Measurements from ENCODE around the gene HSPA1B. TPM values are rescaled to one million over a fixed set of nuclear protein-coding genes. Genes with fewer than 3 reads are reported as not detected.

The HSPA1B gene
- total RNA-seq, 2 experiments from 2014 or later = 44.0 to 47.2 TPM

Other genes with a start within 250 kb of the HSPA1B start
- 100 to 1,000 TPM; 585 to 747 TPM for gene LTB, start 245.3 kb upstream of the HSPA1B start, total RNA-seq
- 10 to 100 TPM; 33.3 to 36.8 TPM for gene LST1, start 241.5 kb upstream of the HSPA1B start, total RNA-seq
- 10 to 100 TPM; 20.0 to 23.8 TPM for gene NCR3, start 234.7 kb upstream of the HSPA1B start, total RNA-seq
- gene AIF1, start 212.5 kb upstream of the HSPA1B start, total RNA-seq = 10 to 100 TPM; 48.0 to 54.2 TPM
- gene PRRC2A, start 207.0 kb upstream of the HSPA1B start, total RNA-seq = 100 to 1,000 TPM; 240 to 246 TPM
- gene BAG6, start 175.1 kb upstream of the HSPA1B start, total RNA-seq = 100 to 1,000 TPM; 268 to 286 TPM
- 1 to 10 TPM; 3.9 to 4.5 TPM for gene APOM, start 171.8 kb upstream of the HSPA1B start, total RNA-seq
- 10 to 100 TPM; 20.2 to 20.9 TPM for gene C6orf47, start 167.0 kb upstream of the HSPA1B start, total RNA-seq
- 10 to 100 TPM; 34.4 to 42.9 TPM for gene GPANK1, start 162.7 kb upstream of the HSPA1B start, total RNA-seq
- gene CSNK2B, start 161.7 kb upstream of the HSPA1B start, total RNA-seq = 100 to 1,000 TPM; 218 to 273 TPM
- 10 to 100 TPM; 26.0 to 27.4 TPM for gene LY6G5B, start 157.8 kb upstream of the HSPA1B start, total RNA-seq
- 1 to 10 TPM; 1.7 to 2.1 TPM for gene LY6G5C, start 146.7 kb upstream of the HSPA1B start, total RNA-seq
- 10 to 100 TPM; 47.2 to 54.1 TPM for gene ABHD16A, start 124.4 kb upstream of the HSPA1B start, total RNA-seq
- not detected for gene LY6G6F, start 120.9 kb upstream of the HSPA1B start, total RNA-seq
- not detected for gene LY6G6D, start 112.4 kb upstream of the HSPA1B start, total RNA-seq
- gene LY6G6C, start 106.0 kb upstream of the HSPA1B start, total RNA-seq = not detected
- gene MPIG6B, start 104.4 kb upstream of the HSPA1B start, total RNA-seq = under 1 TPM; 0.15 to 0.19 TPM
- gene DDAH2, start 98.4 kb upstream of the HSPA1B start, total RNA-seq = 10 to 100 TPM; 13.3 to 15.4 TPM
- gene CLIC1, start 91.2 kb upstream of the HSPA1B start, total RNA-seq = 100 to 1,000 TPM; 525 to 561 TPM
- gene MSH5, start 87.7 kb upstream of the HSPA1B start, total RNA-seq = 10 to 100 TPM; 56.1 to 58.0 TPM
- 10 to 100 TPM in 1 of 2 experiments, 1 to 10 TPM in 1; 9.8 to 12.0 TPM for gene SAPCD1, start 65.1 kb upstream of the HSPA1B start, total RNA-seq
- gene VWA7, start 50.4 kb upstream of the HSPA1B start, total RNA-seq = 1 to 10 TPM; 5.2 to 5.4 TPM
- gene VARS1, start 32.0 kb upstream of the HSPA1B start, total RNA-seq = 100 to 1,000 TPM in 1 of 2 experiments, 10 to 100 TPM in 1; 85.0 to 100 TPM
- 100 to 1,000 TPM; 103 to 109 TPM for gene LSM2, start 20.8 kb upstream of the HSPA1B start, total RNA-seq
- 1 to 10 TPM; 3.3 to 3.5 TPM for gene HSPA1L, start 12.5 kb upstream of the HSPA1B start, total RNA-seq
- gene HSPA1A, start 12.2 kb upstream of the HSPA1B start, total RNA-seq = 10 to 100 TPM; 89.8 to 92.7 TPM
- 10 to 100 TPM; 16.7 to 17.0 TPM for gene NEU1, start 35.1 kb downstream of the HSPA1B start, total RNA-seq
- under 1 TPM in 1 of 2 experiments, not detected in 1; 0.15 TPM for gene SLC44A4, start 51.3 kb downstream of the HSPA1B start, total RNA-seq
- 10 to 100 TPM; 70.4 to 71.6 TPM for gene EHMT2, start 70.0 kb downstream of the HSPA1B start, total RNA-seq
- gene ZBTB12, start 74.3 kb downstream of the HSPA1B start, total RNA-seq = 1 to 10 TPM; 1.3 to 1.8 TPM
- gene C2, start 100.0 kb downstream of the HSPA1B start, total RNA-seq = 1 to 10 TPM in 1 of 2 experiments, under 1 TPM in 1; 0.57 to 1.3 TPM
- under 1 TPM in 1 of 2 experiments, not detected in 1; 0.37 TPM for gene CFB, start 118.4 kb downstream of the HSPA1B start, total RNA-seq
- gene NELFE, start 131.2 kb downstream of the HSPA1B start, total RNA-seq = 10 to 100 TPM; 65.2 to 72.3 TPM
- 100 to 1,000 TPM in 1 of 2 experiments, 10 to 100 TPM in 1; 88.0 to 101 TPM for gene SKIC2, start 131.4 kb downstream of the HSPA1B start, total RNA-seq
- gene DXO, start 144.4 kb downstream of the HSPA1B start, total RNA-seq = 10 to 100 TPM; 20.4 to 21.8 TPM
- 1 to 10 TPM; 3.0 to 4.2 TPM for gene C4A, start 154.3 kb downstream of the HSPA1B start, total RNA-seq
- gene C4B, start 187.1 kb downstream of the HSPA1B start, total RNA-seq = 1 to 10 TPM; 2.0 to 2.2 TPM
- under 1 TPM in 1 of 2 experiments, not detected in 1; 0.12 TPM for gene CYP21A2, start 210.7 kb downstream of the HSPA1B start, total RNA-seq